DOHH2 (cell line): Measurements from ENCODE around the gene BPIFA3.

Experiments used
- H3F3A ChIP-seq: fragments of 200-600 bp; sonication (generic), shearing (Covaris generic); 2 replicates; pipeline ENCODE4 v1.6.0; 2016; ENCODE audit warnings: antibody characterized with exemption, mild to moderate bottlenecking; ENCODE audit not compliant: control insufficient read depth, insufficient read depth
- H3K27ac ChIP-seq: fragments of 200-600 bp; sonication (generic); 2 replicates; pipeline ENCODE4 v1.5.1; 2014; ENCODE audit warnings: low read depth, mild to moderate bottlenecking, low read length, moderate library complexity
- H3K27me3 ChIP-seq: fragments of 200-600 bp; sonication (generic); 2 replicates; pipeline ENCODE4 v1.6.1; 2014; ENCODE audit warnings: mild to moderate bottlenecking, low read length, mixed read lengths; ENCODE audit not compliant: control insufficient read depth
- H3K36me3 ChIP-seq: fragments of 200-600 bp; sonication (generic); 2 replicates; pipeline ENCODE4 v1.6.1; 2014; ENCODE audit warnings: mild to moderate bottlenecking, low read length, moderate library complexity, mixed read lengths; ENCODE audit not compliant: control insufficient read depth
- H3K4me1 ChIP-seq: fragments of 200-600 bp; sonication (generic); 2 replicates; pipeline ENCODE4 v1.6.1; 2014; ENCODE audit warnings: mild to moderate bottlenecking, low read length, mixed read lengths; ENCODE audit not compliant: control insufficient read depth
- H3K4me2 ChIP-seq: fragments of 200-600 bp; sonication (generic); 2 replicates; pipeline ENCODE4 v1.6.0; 2014; ENCODE audit warnings: mild to moderate bottlenecking, low read length, moderate library complexity
- H3K4me3 ChIP-seq: fragments of 200-600 bp; sonication (generic); 2 replicates; pipeline ENCODE4 v1.5.1; 2014; ENCODE audit warnings: mild to moderate bottlenecking, low read length, mixed read lengths
- H3K79me2 ChIP-seq: fragments of 200-600 bp; sonication (generic); 2 replicates; pipeline ENCODE4 v1.6.1; 2014; ENCODE audit warnings: mild to moderate bottlenecking, low read length, mixed read lengths; ENCODE audit not compliant: control insufficient read depth
- H3K9me2 ChIP-seq: fragments of 200-600 bp; sonication (generic); replicated peaks from 2 replicates; pipeline ENCODE4 v1.6.1; 2014; ENCODE audit warnings: mild to moderate bottlenecking, low read length, mixed read lengths; ENCODE audit not compliant: control insufficient read depth
- H3K9me3 ChIP-seq: fragments of 200-600 bp; sonication (generic); 2 replicates; pipeline ENCODE4 v1.6.1; 2014; ENCODE audit warnings: antibody characterized with exemption, low read length, mixed read lengths; ENCODE audit not compliant: control insufficient read depth, insufficient read depth
- H4K20me1 ChIP-seq: fragments of 200-600 bp; sonication (generic); 2 replicates; pipeline ENCODE4 v1.6.0; 2014; ENCODE audit warnings: low read depth, mild to moderate bottlenecking, antibody characterized with exemption, low read length, moderate library complexity; ENCODE audit not compliant: control insufficient read depth, insufficient read depth
- EZH2phosphoT487 ChIP-seq: fragments of 200-600 bp; sonication (generic); IDR thresholded peaks from 2 replicates; pipeline ENCODE4 v1.6.1; 2017; ENCODE audit warnings: borderline replicate concordance, mild to moderate bottlenecking, antibody characterized with exemption, low read length, moderate library complexity, mixed read lengths
- TF ChIP-seq, protein P1 (sequence below): fragments of 200-600 bp; sonication (generic); IDR thresholded peaks from one replicate; pipeline ENCODE4 v1.5.1; 2014; ENCODE audit warnings: antibody characterized with exemption, mild to moderate bottlenecking, low read depth, low read length; ENCODE audit not compliant: poor library complexity, severe bottlenecking

BPIFA3 gene

DNA sequence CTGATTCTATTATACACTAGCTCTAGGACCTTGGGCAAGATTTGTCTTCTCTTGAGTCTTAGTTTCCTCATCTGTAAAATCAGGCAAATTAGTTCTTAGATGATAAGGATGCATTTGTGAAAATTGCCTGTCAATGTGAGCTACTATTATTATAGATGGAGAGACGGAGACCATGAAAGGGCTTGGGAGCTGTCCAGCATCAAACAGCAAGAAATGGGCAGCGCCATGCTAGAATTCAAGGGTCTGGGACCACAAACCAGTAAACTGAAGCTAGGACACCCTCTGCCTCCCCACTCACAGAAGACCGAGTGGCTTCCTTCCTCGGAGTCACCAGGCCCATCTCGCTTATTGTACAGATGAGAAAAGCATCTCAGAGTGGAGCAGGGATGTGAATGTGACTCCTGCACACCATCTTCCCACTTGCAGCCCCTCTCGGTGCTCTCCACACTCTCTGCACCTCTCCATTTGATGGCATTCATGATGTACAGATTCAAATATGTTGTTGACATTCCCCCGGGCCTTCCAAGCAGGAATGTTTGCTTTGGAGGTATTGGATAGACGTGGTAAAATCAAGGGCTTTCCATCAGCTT is 24.1 kb upstream of the BPIFA3 start:
- Histone ChIP-seq H3K27me3 (0 out of 2 replicates have a peak, but pooled peaks cover 4% of the 10 kb centered on the region), H4K20me1 (no peaks in the 10 kb centered on the region), H3K79me2 (no peaks in the 10 kb centered on the region), H3K27ac (no peak overlapping the region), H3K36me3 (no peaks in the 10 kb centered on the region), H3K9me3 (no peaks in the 10 kb centered on the region), H3K4me1 (no peaks in the 10 kb centered on the region), H3F3A (no peaks in the 10 kb centered on the region), H3K4me3 (no peak overlapping the region), H3K9me2 (no peaks in the 10 kb centered on the region), H3K4me2 (no peak overlapping the region)
- TF ChIP-seq, protein P1, sequence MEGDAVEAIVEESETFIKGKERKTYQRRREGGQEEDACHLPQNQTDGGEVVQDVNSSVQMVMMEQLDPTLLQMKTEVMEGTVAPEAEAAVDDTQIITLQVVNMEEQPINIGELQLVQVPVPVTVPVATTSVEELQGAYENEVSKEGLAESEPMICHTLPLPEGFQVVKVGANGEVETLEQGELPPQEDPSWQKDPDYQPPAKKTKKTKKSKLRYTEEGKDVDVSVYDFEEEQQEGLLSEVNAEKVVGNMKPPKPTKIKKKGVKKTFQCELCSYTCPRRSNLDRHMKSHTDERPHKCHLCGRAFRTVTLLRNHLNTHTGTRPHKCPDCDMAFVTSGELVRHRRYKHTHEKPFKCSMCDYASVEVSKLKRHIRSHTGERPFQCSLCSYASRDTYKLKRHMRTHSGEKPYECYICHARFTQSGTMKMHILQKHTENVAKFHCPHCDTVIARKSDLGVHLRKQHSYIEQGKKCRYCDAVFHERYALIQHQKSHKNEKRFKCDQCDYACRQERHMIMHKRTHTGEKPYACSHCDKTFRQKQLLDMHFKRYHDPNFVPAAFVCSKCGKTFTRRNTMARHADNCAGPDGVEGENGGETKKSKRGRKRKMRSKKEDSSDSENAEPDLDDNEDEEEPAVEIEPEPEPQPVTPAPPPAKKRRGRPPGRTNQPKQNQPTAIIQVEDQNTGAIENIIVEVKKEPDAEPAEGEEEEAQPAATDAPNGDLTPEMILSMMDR, result no peak
- no peak for TF ChIP-seq EZH2phosphoT487

DNA sequence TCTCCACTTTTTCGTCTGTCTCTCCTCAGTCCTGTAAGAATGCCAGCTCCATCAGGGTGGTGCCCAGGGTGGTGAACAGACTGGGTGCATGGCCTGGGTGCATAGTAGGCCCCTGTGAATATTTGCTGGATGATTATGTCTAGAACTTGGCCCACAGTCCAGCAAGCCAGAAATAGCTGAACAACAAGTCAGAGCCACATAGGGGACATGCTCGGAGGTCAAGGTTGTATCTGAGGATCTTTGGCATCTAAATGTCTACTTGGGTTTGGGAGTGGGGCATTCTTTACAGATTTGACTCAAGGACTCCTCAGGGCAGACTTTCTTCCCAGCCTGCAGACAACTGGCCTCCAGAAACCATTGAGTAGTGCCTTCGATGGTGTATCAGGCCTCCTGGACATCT is 18.1 kb upstream of the BPIFA3 start:
- Histone ChIP-seq H3K4me2 (no peak overlapping the region), H3K9me2 (no peaks in the 10 kb centered on the region), H3K4me3 (no peak overlapping the region), H3K79me2 (no peaks in the 10 kb centered on the region), H3F3A (no peaks in the 10 kb centered on the region), H4K20me1 (no peaks in the 10 kb centered on the region), H3K4me1 (no peaks in the 10 kb centered on the region), H3K36me3 (no peaks in the 10 kb centered on the region), H3K27ac (no peak overlapping the region), H3K27me3 (peaks cover 9% of the 10 kb centered on the region), H3K9me3 (no peaks in the 10 kb centered on the region)
- TF ChIP-seq, protein P1, result no peak
- no peak for TF ChIP-seq EZH2phosphoT487

DNA sequence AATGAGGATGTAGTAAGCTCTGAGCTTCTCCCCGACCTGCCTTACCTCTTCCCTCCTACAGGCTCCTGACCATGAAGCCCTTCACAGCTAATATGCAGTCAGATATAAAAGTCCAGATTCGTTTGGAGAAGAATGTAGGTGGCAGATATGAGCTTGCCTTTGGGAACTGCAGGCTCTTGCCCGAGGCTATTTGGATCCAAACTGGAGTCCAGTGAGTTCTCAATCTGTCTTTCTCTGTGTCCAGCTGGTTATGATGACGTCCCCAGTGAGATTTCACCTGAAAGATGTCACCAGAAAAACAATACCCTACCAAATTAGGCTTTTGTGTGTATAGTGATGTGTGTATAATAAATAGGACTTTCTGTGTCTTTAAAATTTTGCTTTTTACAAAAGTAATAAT is 14.7 kb upstream of the BPIFA3 start:
- no peaks in the 10 kb centered on the region for H4K20me1 ChIP-seq
- H3K27me3 ChIP-seq, result peaks cover 24% of the 10 kb centered on the region
- H3K79me2 ChIP-seq, result no peaks in the 10 kb centered on the region
- no peak overlapping the region for H3K27ac ChIP-seq
- H3F3A ChIP-seq, result no peaks in the 10 kb centered on the region
- H3K4me3 ChIP-seq, result no peak overlapping the region
- no peaks in the 10 kb centered on the region for H3K4me1 ChIP-seq
- no peak overlapping the region for H3K4me2 ChIP-seq
- H3K9me2 ChIP-seq, result no peaks in the 10 kb centered on the region
- TF ChIP-seq EZH2phosphoT487, result no peak
- TF ChIP-seq, protein P1, result no peak
- no peaks in the 10 kb centered on the region for H3K36me3 ChIP-seq
- no peaks in the 10 kb centered on the region for H3K9me3 ChIP-seq
